ENCODE results near the gene CDC14B.

The CDC14B gene

GRCh38 chr9:96484521-96484931, 135.1 kb downstream of the CDC14B start:
- H3K27ac ChIP-seq (ENCODE audit: low read length), result peak overlapping the region; percentile 26; the same call in 1 of the 2 replicates
- no peaks in the 10 kb centered on the region for H3K9me3 ChIP-seq (replicated peaks; ENCODE audit: insufficient read depth, low read length)
- H3K27me3 ChIP-seq (replicated peaks; ENCODE audit: insufficient read depth, low read length), result no peaks in the 10 kb centered on the region
- H4K20me1 ChIP-seq (ENCODE audit: insufficient read depth, low read length), result no peaks in the 10 kb centered on the region
- no peak overlapping the region for H3K9ac ChIP-seq (ENCODE audit: low read length)
- H3K79me2 ChIP-seq (ENCODE audit: low read length), result no peaks in the 10 kb centered on the region
- H3K36me3 ChIP-seq (replicated peaks; ENCODE audit: insufficient read depth, low read length), result no peaks in the 10 kb centered on the region
- H3K9me2 ChIP-seq (replicated peaks; ENCODE audit: insufficient read depth, low read length), result no peaks in the 10 kb centered on the region
- TF ChIP-seq EZH2 (optimal IDR thresholded peaks at IDR 0.05; ENCODE audit: low read depth, low read length) (no peak), EZH2phosphoT487 (IDR thresholded peaks at IDR 0.05; ENCODE audit: low read length) (no peak), CTCF (IDR thresholded peaks at IDR 0.05; ENCODE audit: low read length) (no peak)
- H3F3A ChIP-seq (ENCODE audit: insufficient read depth, low read length), result peaks cover 10% of the 10 kb centered on the region
- H2AFZ ChIP-seq (ENCODE audit: low read length), result no peak overlapping the region
- DNase-seq, result peak; percentile 33
- H3K4me2 ChIP-seq (ENCODE audit: low read depth, low read length), result peak overlapping the region; percentile 5
- H3K4me3 ChIP-seq (ENCODE audit: low read length), result no peak overlapping the region
- H3K4me1 ChIP-seq (ENCODE audit: low read length), result peaks cover 12% of the 10 kb centered on the region

DNA sequence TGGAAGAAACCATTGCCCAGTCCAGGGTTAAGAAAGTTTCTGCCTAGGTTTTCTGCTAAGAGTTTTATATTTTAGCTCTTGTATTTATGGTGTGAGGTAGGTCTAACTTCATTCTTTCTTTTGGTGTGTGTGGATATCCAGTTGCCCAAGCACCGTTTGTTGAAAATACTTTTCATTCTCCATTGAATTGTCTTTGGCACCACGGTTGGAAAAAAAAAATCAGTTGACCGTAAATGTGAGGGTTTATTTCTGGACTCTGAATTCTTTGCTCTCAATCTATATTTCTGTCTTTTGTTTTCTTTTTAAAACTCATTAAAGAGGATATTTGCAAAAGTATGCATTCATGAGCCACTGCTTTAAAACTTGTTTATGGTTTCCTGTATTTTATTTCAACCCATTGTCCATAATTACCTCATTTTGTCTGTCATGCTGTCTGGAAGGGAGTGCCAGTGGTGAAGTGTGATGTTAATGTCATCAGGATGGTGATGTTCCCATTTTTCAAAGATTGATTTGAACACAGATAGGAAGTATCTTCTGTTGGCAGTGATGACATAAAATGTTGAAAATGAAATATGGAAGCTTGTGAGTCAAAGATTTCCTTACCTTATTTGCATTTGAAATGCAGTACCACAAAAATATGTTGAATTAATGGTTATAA, 135.8 kb downstream of the CDC14B start:
- H3K4me3 ChIP-seq (ENCODE audit: low read length), result no peak overlapping the region
- H3K79me2 ChIP-seq (ENCODE audit: low read length), result no peaks in the 10 kb centered on the region
- H3K27me3 ChIP-seq (replicated peaks; ENCODE audit: insufficient read depth, low read length), result no peaks in the 10 kb centered on the region
- H3K9me2 ChIP-seq (replicated peaks; ENCODE audit: insufficient read depth, low read length), result no peaks in the 10 kb centered on the region
- H3K9ac ChIP-seq (ENCODE audit: low read length), result no peak overlapping the region
- no peaks in the 10 kb centered on the region for H3K9me3 ChIP-seq (replicated peaks; ENCODE audit: insufficient read depth, low read length)
- peak overlapping the region; percentile 5; the same call in 1 of the 2 replicates for H3K4me2 ChIP-seq (ENCODE audit: low read depth, low read length)
- H4K20me1 ChIP-seq (ENCODE audit: insufficient read depth, low read length), result no peaks in the 10 kb centered on the region
- no peaks in the 10 kb centered on the region for H3K36me3 ChIP-seq (replicated peaks; ENCODE audit: insufficient read depth, low read length)
- no peak overlapping the region for H2AFZ ChIP-seq (ENCODE audit: low read length)
- peaks cover 10% of the 10 kb centered on the region for H3F3A ChIP-seq (ENCODE audit: insufficient read depth, low read length)
- TF ChIP-seq EZH2 (optimal IDR thresholded peaks at IDR 0.05; ENCODE audit: low read depth, low read length) (no peak), EZH2phosphoT487 (IDR thresholded peaks at IDR 0.05; ENCODE audit: low read length) (no peak), CTCF (IDR thresholded peaks at IDR 0.05; ENCODE audit: low read length) (no peak)
- H3K4me1 ChIP-seq (ENCODE audit: low read length), result peaks cover 12% of the 10 kb centered on the region
- peak overlapping the region; percentile 26; the same call in 1 of the 2 replicates for H3K27ac ChIP-seq (ENCODE audit: low read length)
- no peak for DNase-seq

DNA sequence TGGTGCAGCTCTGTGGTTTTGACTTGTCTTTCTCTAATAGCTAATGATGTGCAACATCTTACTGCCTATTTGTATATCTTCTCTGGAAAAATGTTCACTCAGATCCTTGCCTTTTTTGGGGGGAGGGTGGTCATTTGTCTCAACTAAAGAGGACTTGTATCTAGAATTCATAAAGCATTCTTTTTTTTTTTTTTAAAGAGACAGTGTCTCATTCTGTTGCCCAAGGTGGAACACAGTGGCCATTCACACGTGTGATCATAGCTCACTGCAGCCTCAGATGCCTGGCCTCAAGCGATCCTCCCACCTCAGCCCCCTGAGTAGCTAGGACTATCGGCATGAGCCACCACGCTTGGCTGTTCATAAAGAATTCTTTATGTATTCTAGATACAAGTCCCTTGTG, 136.4 kb downstream of the CDC14B start:
- Histone ChIP-seq H3F3A (ENCODE audit: insufficient read depth, low read length) (peaks cover 10% of the 10 kb centered on the region), H3K4me1 (ENCODE audit: low read length) (peaks cover 12% of the 10 kb centered on the region), H4K20me1 (ENCODE audit: insufficient read depth, low read length) (no peaks in the 10 kb centered on the region), H2AFZ (ENCODE audit: low read length) (no peak overlapping the region), H3K4me3 (ENCODE audit: low read length) (no peak overlapping the region), H3K4me2 (ENCODE audit: low read depth, low read length) (no peak overlapping the region), H3K79me2 (ENCODE audit: low read length) (no peaks in the 10 kb centered on the region), H3K9me2 (replicated peaks; ENCODE audit: insufficient read depth, low read length) (no peaks in the 10 kb centered on the region), H3K27me3 (replicated peaks; ENCODE audit: insufficient read depth, low read length) (no peaks in the 10 kb centered on the region), H3K9me3 (replicated peaks; ENCODE audit: insufficient read depth, low read length) (no peaks in the 10 kb centered on the region), H3K36me3 (replicated peaks; ENCODE audit: insufficient read depth, low read length) (no peaks in the 10 kb centered on the region), H3K9ac (ENCODE audit: low read length) (no peak overlapping the region), H3K27ac (ENCODE audit: low read length) (no peak overlapping the region)
- TF ChIP-seq CTCF (IDR thresholded peaks at IDR 0.05; ENCODE audit: low read length) (no peak), EZH2phosphoT487 (IDR thresholded peaks at IDR 0.05; ENCODE audit: low read length) (no peak), EZH2 (optimal IDR thresholded peaks at IDR 0.05; ENCODE audit: low read depth, low read length) (no peak)
- DNase-seq, result no peak

Measured in MM.1S (cell line).